ENCODE results near the gene RIN1. TPM values are rescaled to one million over a fixed set of nuclear protein-coding genes. Genes with fewer than 3 reads are reported as not detected.
A peak's percentile ranks its signal among the peaks of the same experiment; 100 is the strongest.

Gene RIN1
- total and polyA plus RNA-seq, 2 of the 13 experiments (the other 11 are each of a cell fraction or from before 2014, with no cell fraction given): 2.4 to 4.1 TPM

DNA sequence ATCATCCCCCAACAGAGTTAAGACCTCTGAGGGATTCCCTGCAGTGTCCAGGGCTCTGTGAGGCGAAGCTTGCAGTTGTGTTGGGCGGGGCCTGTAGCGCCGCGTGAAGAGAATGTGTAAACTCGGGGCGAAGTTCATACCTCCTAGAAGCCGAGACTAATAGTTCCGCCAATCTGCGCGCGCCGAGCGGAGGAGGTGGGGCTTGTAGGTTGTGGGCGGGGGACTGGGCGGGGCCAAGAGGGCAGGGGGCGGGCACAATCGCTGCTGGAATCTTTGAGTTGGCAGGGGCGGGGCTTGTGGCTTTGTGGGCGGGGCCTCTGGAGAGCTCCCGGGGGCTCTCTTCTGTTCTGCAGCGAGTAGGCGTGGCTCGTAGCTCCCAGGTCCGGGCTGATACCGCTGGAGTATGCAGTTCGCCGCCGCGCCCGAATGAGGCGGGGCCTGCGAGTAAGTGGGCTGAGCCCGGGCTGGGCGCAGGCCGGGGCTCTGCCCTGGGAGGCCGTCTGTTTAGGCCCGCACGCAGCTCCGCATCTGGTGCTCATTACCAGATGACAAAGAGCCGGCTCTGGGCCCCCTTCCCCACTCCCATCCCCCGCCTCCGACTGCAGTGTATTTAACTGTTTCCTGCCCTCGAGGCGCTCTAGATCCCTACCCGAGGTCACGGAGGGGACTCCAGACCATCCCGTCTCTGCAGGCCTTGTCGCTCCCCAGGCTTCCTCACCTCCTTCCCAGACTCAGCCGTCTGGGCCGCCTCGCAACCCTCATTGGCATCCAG, 23.5 kb downstream of the RIN1 start (continued):
- TF ChIP-seq, protein P1, sequence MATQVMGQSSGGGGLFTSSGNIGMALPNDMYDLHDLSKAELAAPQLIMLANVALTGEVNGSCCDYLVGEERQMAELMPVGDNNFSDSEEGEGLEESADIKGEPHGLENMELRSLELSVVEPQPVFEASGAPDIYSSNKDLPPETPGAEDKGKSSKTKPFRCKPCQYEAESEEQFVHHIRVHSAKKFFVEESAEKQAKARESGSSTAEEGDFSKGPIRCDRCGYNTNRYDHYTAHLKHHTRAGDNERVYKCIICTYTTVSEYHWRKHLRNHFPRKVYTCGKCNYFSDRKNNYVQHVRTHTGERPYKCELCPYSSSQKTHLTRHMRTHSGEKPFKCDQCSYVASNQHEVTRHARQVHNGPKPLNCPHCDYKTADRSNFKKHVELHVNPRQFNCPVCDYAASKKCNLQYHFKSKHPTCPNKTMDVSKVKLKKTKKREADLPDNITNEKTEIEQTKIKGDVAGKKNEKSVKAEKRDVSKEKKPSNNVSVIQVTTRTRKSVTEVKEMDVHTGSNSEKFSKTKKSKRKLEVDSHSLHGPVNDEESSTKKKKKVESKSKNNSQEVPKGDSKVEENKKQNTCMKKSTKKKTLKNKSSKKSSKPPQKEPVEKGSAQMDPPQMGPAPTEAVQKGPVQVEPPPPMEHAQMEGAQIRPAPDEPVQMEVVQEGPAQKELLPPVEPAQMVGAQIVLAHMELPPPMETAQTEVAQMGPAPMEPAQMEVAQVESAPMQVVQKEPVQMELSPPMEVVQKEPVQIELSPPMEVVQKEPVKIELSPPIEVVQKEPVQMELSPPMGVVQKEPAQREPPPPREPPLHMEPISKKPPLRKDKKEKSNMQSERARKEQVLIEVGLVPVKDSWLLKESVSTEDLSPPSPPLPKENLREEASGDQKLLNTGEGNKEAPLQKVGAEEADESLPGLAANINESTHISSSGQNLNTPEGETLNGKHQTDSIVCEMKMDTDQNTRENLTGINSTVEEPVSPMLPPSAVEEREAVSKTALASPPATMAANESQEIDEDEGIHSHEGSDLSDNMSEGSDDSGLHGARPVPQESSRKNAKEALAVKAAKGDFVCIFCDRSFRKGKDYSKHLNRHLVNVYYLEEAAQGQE (IDR thresholded peaks at IDR 0.05; ENCODE audit: borderline replicate concordance in 1 of 2, low read depth in 1 of 2, low read length in 2 of 2): peak in 1 of 2 experiments; percentile 22; a peak in 1 of 4 replicates
- TF ChIP-seq, protein P2, sequence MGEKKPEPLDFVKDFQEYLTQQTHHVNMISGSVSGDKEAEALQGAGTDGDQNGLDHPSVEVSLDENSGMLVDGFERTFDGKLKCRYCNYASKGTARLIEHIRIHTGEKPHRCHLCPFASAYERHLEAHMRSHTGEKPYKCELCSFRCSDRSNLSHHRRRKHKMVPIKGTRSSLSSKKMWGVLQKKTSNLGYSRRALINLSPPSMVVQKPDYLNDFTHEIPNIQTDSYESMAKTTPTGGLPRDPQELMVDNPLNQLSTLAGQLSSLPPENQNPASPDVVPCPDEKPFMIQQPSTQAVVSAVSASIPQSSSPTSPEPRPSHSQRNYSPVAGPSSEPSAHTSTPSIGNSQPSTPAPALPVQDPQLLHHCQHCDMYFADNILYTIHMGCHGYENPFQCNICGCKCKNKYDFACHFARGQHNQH (CRISPR knock-in tag; IDR thresholded peaks at IDR 0.05): no peak; the same call in 1 of the 2 replicates
- 0 out of 2 replicates have a peak, but pooled peaks have one; percentile 13 for TF ChIP-seq ELF3 (CRISPR knock-in tag; IDR thresholded peaks at IDR 0.05)
- peak; percentile 21; the same call in 1 of the 2 replicates for TF ChIP-seq ZSCAN20 (CRISPR knock-in tag; IDR thresholded peaks at IDR 0.05; ENCODE audit: borderline replicate concordance)
- peak; percentile 72; the same call in 1 of the 2 replicates for TF ChIP-seq ZNF235 (CRISPR knock-in tag; IDR thresholded peaks at IDR 0.05; ENCODE audit: borderline replicate concordance)
- TF ChIP-seq, protein P3, sequence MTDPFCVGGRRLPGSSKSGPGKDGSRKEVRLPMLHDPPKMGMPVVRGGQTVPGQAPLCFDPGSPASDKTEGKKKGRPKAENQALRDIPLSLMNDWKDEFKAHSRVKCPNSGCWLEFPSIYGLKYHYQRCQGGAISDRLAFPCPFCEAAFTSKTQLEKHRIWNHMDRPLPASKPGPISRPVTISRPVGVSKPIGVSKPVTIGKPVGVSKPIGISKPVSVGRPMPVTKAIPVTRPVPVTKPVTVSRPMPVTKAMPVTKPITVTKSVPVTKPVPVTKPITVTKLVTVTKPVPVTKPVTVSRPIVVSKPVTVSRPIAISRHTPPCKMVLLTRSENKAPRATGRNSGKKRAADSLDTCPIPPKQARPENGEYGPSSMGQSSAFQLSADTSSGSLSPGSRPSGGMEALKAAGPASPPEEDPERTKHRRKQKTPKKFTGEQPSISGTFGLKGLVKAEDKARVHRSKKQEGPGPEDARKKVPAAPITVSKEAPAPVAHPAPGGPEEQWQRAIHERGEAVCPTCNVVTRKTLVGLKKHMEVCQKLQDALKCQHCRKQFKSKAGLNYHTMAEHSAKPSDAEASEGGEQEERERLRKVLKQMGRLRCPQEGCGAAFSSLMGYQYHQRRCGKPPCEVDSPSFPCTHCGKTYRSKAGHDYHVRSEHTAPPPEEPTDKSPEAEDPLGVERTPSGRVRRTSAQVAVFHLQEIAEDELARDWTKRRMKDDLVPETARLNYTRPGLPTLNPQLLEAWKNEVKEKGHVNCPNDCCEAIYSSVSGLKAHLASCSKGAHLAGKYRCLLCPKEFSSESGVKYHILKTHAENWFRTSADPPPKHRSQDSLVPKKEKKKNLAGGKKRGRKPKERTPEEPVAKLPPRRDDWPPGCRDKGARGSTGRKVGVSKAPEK (CRISPR knock-in tag; IDR thresholded peaks at IDR 0.05; ENCODE audit: borderline replicate concordance): no peak
- no peak for TF ChIP-seq ZNF564 (CRISPR knock-in tag; IDR thresholded peaks at IDR 0.05)
- 0 out of 2 replicates have a peak, but pooled peaks have one; percentile 1 for TF ChIP-seq GTF3A (CRISPR knock-in tag; conservative IDR thresholded peaks at IDR 0.05)
- 0 out of 2 replicates have a peak, but pooled peaks have one; percentile 8 for TF ChIP-seq ZSCAN21 (CRISPR knock-in tag; IDR thresholded peaks at IDR 0.05; ENCODE audit: borderline replicate concordance)
- peak; percentile 62 for TF ChIP-seq POLR2AphosphoS5 (IDR thresholded peaks at IDR 0.05; ENCODE audit: low read depth, low read length)
- peak; percentile 80 for TF ChIP-seq ZFX (CRISPR knock-in tag; IDR thresholded peaks at IDR 0.05; ENCODE audit: low read depth)
- no peak for TF ChIP-seq ZC3H13 (CRISPR knock-in tag; IDR thresholded peaks at IDR 0.05)
- TF ChIP-seq SOX13 (IDR thresholded peaks at IDR 0.05): no peak
- peak in 1 of 2 experiments; percentile 32; a peak in 1 of 4 replicates for TF ChIP-seq SOX13 (CRISPR knock-in tag; conservative IDR thresholded peaks at IDR 0.05 in 1 of 2, IDR thresholded peaks at IDR 0.05 in 1 of 2)
- TF ChIP-seq, protein P4, sequence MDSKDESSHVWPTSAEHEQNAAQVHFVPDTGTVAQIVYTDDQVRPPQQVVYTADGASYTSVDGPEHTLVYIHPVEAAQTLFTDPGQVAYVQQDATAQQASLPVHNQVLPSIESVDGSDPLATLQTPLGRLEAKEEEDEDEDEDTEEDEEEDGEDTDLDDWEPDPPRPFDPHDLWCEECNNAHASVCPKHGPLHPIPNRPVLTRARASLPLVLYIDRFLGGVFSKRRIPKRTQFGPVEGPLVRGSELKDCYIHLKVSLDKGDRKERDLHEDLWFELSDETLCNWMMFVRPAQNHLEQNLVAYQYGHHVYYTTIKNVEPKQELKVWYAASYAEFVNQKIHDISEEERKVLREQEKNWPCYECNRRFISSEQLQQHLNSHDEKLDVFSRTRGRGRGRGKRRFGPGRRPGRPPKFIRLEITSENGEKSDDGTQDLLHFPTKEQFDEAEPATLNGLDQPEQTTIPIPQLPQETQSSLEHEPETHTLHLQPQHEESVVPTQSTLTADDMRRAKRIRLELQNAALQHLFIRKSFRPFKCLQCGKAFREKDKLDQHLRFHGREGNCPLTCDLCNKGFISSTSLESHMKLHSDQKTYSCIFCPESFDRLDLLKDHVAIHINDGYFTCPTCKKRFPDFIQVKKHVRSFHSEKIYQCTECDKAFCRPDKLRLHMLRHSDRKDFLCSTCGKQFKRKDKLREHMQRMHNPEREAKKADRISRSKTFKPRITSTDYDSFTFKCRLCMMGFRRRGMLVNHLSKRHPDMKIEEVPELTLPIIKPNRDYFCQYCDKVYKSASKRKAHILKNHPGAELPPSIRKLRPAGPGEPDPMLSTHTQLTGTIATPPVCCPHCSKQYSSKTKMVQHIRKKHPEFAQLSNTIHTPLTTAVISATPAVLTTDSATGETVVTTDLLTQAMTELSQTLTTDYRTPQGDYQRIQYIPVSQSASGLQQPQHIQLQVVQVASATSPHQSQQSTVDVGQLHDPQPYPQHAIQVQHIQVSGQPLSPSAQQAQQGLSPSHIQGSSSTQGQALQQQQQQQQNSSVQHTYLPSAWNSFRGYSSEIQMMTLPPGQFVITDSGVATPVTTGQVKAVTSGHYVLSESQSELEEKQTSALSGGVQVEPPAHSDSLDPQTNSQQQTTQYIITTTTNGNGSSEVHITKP (CRISPR knock-in tag; IDR thresholded peaks at IDR 0.05; ENCODE audit: low read depth): 0 out of 2 replicates have a peak, but pooled peaks have one; percentile 14
- peak; percentile 7; the same call in 1 of the 2 replicates for TF ChIP-seq GABPB1 (CRISPR knock-in tag; IDR thresholded peaks at IDR 0.05)

All from HepG2 (cell line).